ENCODE results near the gene ABCA5.
"Not testable (repeated sequence)": the region's sequence is repeated elsewhere in the genome, so short reads cannot be mapped to it uniquely, and the experiment has no call there.

Gene ABCA5

GRCh38 chr17:69326377-69327059 lies 415 bp downstream of the ABCA5 start:
- peak; percentile 86 for FAIRE-seq
- DNase-seq (ENCODE audit: insufficient read length, low spot score), result no peak

GRCh38 chr17:69325518-69326376 lies 1.2 kb downstream of the ABCA5 start:
- FAIRE-seq (peak; percentile 40), DNase-seq (ENCODE audit: insufficient read length, low spot score) (no peak)

DNA sequence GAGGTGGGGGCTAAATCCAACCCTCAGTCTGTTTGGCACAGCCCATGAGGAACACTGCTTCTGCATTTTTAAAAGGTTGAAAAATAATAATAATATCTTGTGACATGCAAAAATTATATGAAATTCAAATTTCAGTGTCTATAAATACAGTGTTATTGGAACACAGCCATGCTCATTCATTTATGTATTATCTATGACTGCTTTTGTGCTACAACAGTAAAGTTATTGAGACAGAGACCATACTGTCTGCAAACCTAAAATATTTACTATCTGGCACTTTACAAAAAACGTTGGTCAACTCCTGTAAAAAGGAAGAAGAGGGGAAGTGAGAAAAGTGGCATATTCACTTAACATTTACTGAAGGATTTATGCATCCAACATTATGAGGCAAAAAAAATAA lies 3.1 kb downstream of the ABCA5 start:
- DNase-seq (ENCODE audit: insufficient read length, low spot score) (no peak), FAIRE-seq (no peak)

DNA sequence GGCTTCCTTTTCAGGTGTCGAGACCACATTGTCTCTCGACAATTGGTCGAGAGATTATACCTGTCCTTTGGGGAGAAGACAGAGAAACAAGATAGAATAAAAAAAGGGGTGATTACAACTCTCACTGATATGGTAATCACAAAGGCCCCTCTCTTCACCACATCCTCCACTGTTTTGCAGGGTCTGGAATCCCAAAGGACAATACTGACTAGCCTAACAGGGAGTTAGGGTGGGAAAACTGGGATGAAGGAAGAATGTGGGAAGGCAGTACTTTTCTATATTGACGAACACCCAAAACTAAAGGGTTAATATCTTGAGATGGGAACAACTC lies 6.1 kb downstream of the ABCA5 start:
- no peak for FAIRE-seq

DNA sequence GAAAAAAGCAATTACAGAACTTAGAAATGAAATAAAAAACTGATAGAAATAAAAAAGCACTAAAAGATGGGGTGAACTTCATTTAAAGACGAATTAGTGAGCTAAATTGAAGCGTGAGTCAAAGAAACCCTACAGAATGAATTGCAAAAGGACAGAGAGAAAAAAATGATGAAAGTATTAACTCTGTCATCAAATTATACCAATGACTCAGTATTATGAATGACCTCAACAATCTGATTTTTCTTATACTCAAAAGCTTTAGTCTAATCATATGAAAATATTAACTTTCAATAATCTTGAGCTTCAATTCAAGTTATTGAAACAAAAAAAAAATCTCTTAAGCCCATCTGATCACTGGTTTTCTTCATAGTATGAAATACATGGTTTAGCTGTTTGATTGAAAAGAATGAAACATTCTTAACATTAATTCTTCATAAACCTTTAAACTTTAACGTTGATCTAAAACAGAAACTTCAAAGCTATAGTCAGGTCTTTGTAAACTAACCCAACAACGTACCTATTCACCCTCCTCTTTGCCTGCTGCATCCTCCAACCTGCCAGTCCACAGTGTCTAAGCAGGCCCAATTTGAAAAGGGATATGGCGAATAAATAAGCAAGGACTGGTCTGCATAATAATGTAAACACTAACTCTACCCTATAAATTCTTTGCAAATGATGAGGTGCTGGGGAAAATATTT lies 6.6 kb downstream of the ABCA5 start:
- FAIRE-seq, result no peak
- DNase-seq (ENCODE audit: insufficient read length, low spot score), result no peak

More for the DNA sequence above, 6.1 kb downstream of the ABCA5 start:
- no peak for DNase-seq (ENCODE audit: insufficient read length, low spot score)

DNA sequence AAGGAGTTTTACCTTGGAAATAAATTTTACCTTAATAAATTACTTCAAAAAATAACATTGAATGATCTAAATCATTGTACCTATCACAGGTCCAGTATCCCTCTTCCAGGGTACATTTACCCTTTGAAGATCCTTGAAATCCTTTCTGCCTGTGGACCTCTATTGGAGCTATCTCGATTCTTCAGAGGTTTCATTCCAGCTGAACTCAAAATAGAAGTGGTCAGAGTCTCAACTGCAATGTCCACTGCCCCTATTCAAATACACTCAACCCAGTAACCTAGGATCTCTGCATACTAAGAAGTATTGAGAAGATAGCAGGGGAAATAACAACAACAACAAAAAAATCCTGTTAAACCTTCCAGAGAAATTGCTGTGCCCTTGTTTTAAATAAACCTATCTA lies 9.3 kb downstream of the ABCA5 start:
- FAIRE-seq (no peak), DNase-seq (ENCODE audit: insufficient read length, low spot score) (no peak)

GRCh38 chr17:69314246-69315065 lies 12.5 kb downstream of the ABCA5 start:
- FAIRE-seq, result no peak
- DNase-seq (ENCODE audit: insufficient read length, low spot score), result no peak

DNA sequence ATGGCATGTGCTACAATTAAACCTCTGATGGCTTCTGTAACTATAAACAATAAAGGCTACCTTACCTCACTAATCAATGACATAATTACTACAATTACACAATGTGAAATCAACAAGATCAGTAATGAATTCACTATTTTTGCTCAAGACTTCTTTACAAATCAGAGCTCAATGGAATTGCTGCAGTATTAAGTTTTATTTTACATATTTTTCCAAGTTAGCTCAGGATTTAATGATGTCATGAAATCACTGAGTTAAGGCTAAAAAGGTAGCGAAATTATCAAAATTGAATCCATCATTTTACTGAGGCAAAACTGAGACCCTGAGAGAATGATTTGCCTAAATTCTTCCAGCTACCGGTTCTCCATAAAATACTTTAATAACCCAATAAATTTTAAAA lies 21.8 kb downstream of the ABCA5 start:
- FAIRE-seq, result peak; percentile 23
- DNase-seq (ENCODE audit: insufficient read length, low spot score), result no peak

DNA sequence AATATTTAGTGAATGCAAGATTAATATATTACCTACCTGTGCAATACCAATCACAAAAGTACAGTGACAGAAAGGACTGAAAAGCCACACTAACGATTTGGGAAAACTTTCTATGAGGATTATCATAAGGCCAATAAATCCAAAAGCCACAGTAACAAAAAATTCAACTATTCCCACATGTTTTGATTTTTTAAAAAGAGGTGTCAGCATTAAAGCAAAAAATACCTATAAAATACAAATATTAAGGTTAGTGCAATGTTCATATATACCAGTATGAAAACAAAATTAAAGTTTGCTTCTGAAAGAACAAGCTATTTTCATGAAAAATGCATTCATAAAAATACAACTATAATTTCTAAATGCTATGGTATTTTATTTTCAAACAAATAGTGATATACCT lies 24.3 kb downstream of the ABCA5 start:
- no peak for DNase-seq (ENCODE audit: insufficient read length, low spot score)
- no peak for FAIRE-seq

- no peak for FAIRE-seq
- DNase-seq (ENCODE audit: insufficient read length, low spot score), result no peak
Observed at GRCh38 chr17:69300222-69300621, 26.7 kb downstream of the ABCA5 start.

DNA sequence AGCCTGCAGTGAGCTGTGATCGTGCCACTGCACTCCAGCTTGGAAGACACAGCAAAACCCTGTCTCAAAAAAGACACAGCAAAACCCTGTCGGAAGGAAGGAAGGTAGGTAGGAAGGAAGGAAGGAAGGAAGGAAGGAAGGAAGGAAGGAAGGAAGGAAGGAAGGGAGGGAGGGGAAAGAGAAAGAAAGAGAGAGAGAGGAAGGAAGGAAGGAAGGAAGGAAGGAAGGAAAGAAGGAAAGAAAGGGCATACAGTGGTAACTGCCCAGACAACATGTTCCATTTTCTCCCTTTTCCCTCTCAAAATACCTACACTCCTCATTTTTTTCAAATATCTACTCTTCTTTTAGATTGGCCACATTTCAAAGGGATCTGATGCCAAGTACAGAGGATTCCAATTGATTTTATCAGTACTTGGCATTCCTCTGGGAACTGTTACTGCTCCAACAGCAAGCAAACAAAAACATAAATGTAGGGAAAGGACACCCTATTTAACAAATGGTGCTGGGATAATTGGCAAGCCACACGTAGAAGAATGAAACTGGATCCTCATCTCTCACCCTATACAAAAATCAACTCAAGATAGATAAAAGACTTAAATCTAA lies 28.7 kb downstream of the ABCA5 start:
- DNase-seq (ENCODE audit: insufficient read length, low spot score); FAIRE-seq: not testable (repeated sequence)

DNA sequence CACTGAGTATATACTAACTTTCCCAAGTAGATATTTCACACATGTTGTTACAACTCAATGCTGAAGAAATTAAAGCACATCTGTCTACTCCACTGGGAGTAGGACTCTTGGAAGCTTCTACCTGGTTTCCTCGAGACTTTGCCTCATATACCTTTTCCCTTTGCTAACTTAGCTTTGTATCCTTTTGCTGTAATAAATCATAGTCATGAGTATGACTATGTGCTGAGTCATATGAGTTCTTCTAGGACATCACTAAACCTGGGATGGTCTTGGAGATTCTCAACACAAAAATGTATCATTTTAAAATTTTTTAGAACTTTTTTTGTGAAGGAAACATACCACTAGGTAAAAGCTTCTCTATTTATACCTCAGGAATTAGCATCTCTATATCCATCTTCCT lies 39.8 kb downstream of the ABCA5 start:
- no peak for DNase-seq (ENCODE audit: insufficient read length, low spot score)
- FAIRE-seq, result no peak

DNA sequence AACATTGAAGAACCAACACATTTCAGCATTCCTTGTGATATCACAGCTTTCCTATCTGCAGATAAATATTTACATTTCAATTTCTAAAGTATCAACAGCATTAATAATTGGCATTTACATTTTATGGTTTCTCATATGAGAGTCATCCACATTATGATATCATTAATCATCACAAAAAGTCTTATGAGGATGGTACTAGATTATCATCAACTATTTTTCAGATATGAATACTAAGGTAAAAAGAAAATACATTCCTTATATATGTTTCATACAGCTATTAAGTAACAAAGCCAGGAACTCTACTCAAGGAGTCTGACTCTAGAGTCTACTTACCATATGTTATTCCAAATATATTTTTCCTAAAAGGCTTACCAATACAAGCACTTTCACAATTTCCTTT lies 40.7 kb downstream of the ABCA5 start:
- DNase-seq (ENCODE audit: insufficient read length, low spot score) (no peak), FAIRE-seq (no peak)

- DNase-seq (ENCODE audit: insufficient read length, low spot score) (no peak), FAIRE-seq (no peak)
Observed at GRCh38 chr17:69284646-69285045, 42.3 kb downstream of the ABCA5 start.

DNA sequence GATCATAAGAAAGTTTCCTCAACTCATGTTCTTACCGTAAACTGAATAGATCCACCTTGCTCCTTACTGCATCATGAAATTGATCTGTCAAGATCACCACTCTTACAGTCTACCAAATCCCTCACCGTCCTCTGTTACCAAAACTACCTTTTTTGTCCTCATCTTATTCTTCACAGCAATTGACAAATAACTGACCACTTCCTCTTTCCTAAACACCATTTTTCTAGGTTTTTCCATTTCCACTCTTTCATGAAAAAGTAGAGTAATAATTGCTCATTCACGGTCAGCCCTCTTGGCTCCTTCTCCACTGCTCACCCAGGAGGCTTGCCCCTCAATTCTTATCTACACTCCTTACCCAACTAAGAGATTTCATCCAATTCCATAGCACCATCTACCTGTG lies 44.9 kb downstream of the ABCA5 start:
- DNase-seq (ENCODE audit: insufficient read length, low spot score), result no peak
- FAIRE-seq, result no peak

DNA sequence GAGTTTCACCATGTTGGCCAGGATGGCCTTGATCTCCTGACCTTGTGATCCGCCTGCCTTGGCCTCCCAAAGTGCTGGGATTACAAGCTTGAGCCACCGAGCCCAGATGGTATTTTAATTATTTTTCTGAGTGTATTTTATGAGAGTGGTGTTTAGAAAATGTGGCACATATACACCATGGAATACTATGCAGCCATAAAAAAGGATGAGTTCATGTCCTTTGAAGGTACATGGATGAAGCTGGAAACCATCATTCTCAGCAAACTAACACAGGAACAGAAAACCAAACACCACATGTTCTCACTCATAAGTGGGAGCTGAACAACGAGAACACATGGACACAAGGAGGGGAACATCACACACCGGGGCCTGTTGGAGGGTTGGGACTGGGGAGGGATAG lies 50.7 kb downstream of the ABCA5 start:
- not testable (repeated sequence) for FAIRE-seq; DNase-seq (ENCODE audit: insufficient read length, low spot score)

- DNase-seq (ENCODE audit: insufficient read length, low spot score), result no peak
- no peak for FAIRE-seq
Observed at GRCh38 chr17:69275751-69276150, 51.2 kb downstream of the ABCA5 start.

- DNase-seq (ENCODE audit: insufficient read length, low spot score) (no peak), FAIRE-seq (no peak)
Observed at GRCh38 chr17:69271023-69271422, 55.9 kb downstream of the ABCA5 start.

- FAIRE-seq (no peak), DNase-seq (ENCODE audit: insufficient read length, low spot score) (no peak)
Observed at GRCh38 chr17:69269131-69269998, 57.6 kb downstream of the ABCA5 start.
